K562 (cell line): ENCODE measurements around the gene TIAM1. TPM values are rescaled to one million over a fixed set of nuclear protein-coding genes. Genes with fewer than 3 reads are reported as not detected.

Experiments
- ATF7 ChIP-seq: fragments of 450-650 bp; IDR thresholded peaks from 2 replicates; pipeline ENCODE4 v1.7.1; 2014; ENCODE audit warnings: mild to moderate bottlenecking, moderate library complexity
- ERF ChIP-seq: fragments of 450-650 bp; formaldehyde crosslinking; IDR thresholded peaks from 2 replicates; pipeline ENCODE4 v1.4.0; 2020; ENCODE audit warnings: mild to moderate bottlenecking, mixed read lengths
- HDAC3 ChIP-seq: fragments of 450-650 bp; IDR thresholded peaks from 2 replicates; pipeline ENCODE4 v1.6.1; 2018; ENCODE audit warnings: borderline replicate concordance, mild to moderate bottlenecking, moderate library complexity; ENCODE audit not compliant: partially characterized antibody
- MECOM ChIP-seq: fragments of 250-450 bp; sonication (Bioruptor Pico); IDR thresholded peaks from 2 replicates; pipeline ENCODE4 v1.8.0; 2022; ENCODE audit warnings: inconsistent platforms
- MIER1 ChIP-seq: fragments of 450-650 bp; IDR thresholded peaks from 2 replicates; pipeline ENCODE4 v1.6.1; 2016; ENCODE audit warnings: antibody characterized with exemption, mild to moderate bottlenecking, low read depth
- NR2C1 ChIP-seq, 2 experiments: fragments of 450-650 bp; IDR thresholded peaks; 2 replicates each; pipeline ENCODE4 v1.6.1; 2017; ENCODE audit warnings: mild to moderate bottlenecking in 2 of 2, antibody characterized with exemption in 1 of 2, inconsistent platforms in 1 of 2, missing compliant biosample characterization in 1 of 2, missing genetic modification characterization in 1 of 2
- POLR2AphosphoS5 ChIP-seq: IDR thresholded peaks from 2 replicates; pipeline ENCODE4 v1.6.1; 2011; ENCODE audit warnings: mild to moderate bottlenecking, low read depth, low read length, moderate library complexity; ENCODE audit not compliant: control insufficient read depth, insufficient read depth
- REST ChIP-seq, 2 experiments: fragments of 450-650 bp; formaldehyde crosslinking in 1 of 2; IDR thresholded peaks; 2 replicates each; pipeline versions ENCODE4 v1.4.0 to v1.6.1; 2014 to 2020; ENCODE audit warnings: mild to moderate bottlenecking in 2 of 2, borderline replicate concordance in 1 of 2, low read depth in 1 of 2
- SMC3 ChIP-seq: conservative IDR thresholded peaks from 2 replicates; pipeline ENCODE4 v1.6.1; 2011; ENCODE audit warnings: low read depth, low read length, improper control_type of control experiment; ENCODE audit not compliant: insufficient read depth
- TBL1XR1 ChIP-seq, 2 experiments: IDR thresholded peaks; 2 replicates each; pipeline ENCODE4 v1.6.1; 2012; ENCODE audit warnings: improper control_type of control experiment in 2 of 2, low read length in 2 of 2, mild to moderate bottlenecking in 1 of 2
- TEAD4 ChIP-seq, 2 experiments: sonication (generic) in 1 of 2; formaldehyde crosslinking in 1 of 2; IDR thresholded peaks; 2 replicates each; pipeline versions ENCODE4 v1.6.1 to v1.8.0; 2012 to 2022; ENCODE audit warnings: borderline replicate concordance in 1 of 2, inconsistent platforms in 1 of 2, low read length in 1 of 2, mild to moderate bottlenecking in 1 of 2, missing genetic modification reagents in 1 of 2
- TFAP4 ChIP-seq: sonication (generic); formaldehyde crosslinking; IDR thresholded peaks from 2 replicates; pipeline ENCODE4 v1.8.0; 2022; ENCODE audit warnings: missing genetic modification reagents, mild to moderate bottlenecking, moderate library complexity, borderline replicate concordance
- WHSC1 ChIP-seq: IDR thresholded peaks from one replicate; pipeline ENCODE4 v1.6.1; 2012; ENCODE audit warnings: low read length, control low read depth, inconsistent platforms
- ZKSCAN1 ChIP-seq: fragments of 150-350 bp; IDR thresholded peaks from 2 replicates; pipeline ENCODE4 v1.6.1; 2016; ENCODE audit warnings: low read depth, low read length
- ZNF224 ChIP-seq: sonication (generic); formaldehyde crosslinking; IDR thresholded peaks from 2 replicates; pipeline ENCODE4 v1.8.0; 2022; ENCODE audit warnings: mild to moderate bottlenecking, missing genetic modification reagents
- polyA plus RNA-seq, 8 experiments: library from polyadenylated mRNA; depleted of rRNA in 4 of 8; stranded (reverse) in 5 of 8; unstranded in 3 of 8; fragments of >200 nt; fragmentation: Nextera tagmentation in 2 of 8; fragmentation: Illumina TruSeq in 1 of 8; extraction: Ambion mirVana in 2 of 8; extraction: Trizol in 1 of 8; gene quantifications; 2 replicates each; pipeline versions ENCODE4 v1.2.1 to v1.2.3, GENCODE V29; 2011 to 2014; ENCODE audit warnings: inconsistent platforms in 1 of 8, missing spikeins in 1 of 8
- total RNA-seq, 7 experiments: library from RNA; depleted of rRNA in 6 of 7; stranded (reverse); fragments of >200 nt in 6 of 7; fragmentation: Illumina TruSeq in 2 of 7; extraction: Trizol in 2 of 7; gene quantifications; 2 replicates each; pipeline versions ENCODE4 v1.2.1 to v1.2.3, GENCODE V29; 2011 to 2021; ENCODE audit warnings: low replicate concordance in 1 of 7
- TF ChIP-seq, protein P1 (sequence below), 2 experiments: fragments of 450-650 bp in 1 of 2; sonication (generic) in 1 of 2; formaldehyde crosslinking in 1 of 2; IDR thresholded peaks in 1 of 2; conservative IDR thresholded peaks in 1 of 2; 2 replicates each; pipeline versions ENCODE4 v1.6.1 to v1.8.1; 2016 to 2023; ENCODE audit warnings: mild to moderate bottlenecking in 2 of 2, moderate library complexity in 2 of 2, inconsistent platforms in 1 of 2, missing genetic modification reagents in 1 of 2

TIAM1 gene
- total and polyA plus RNA-seq, 9 of the 15 experiments (the other 6 are each of a cell fraction or from before 2014, with no cell fraction given): 0.11 TPM; not detected in 8

DNA sequence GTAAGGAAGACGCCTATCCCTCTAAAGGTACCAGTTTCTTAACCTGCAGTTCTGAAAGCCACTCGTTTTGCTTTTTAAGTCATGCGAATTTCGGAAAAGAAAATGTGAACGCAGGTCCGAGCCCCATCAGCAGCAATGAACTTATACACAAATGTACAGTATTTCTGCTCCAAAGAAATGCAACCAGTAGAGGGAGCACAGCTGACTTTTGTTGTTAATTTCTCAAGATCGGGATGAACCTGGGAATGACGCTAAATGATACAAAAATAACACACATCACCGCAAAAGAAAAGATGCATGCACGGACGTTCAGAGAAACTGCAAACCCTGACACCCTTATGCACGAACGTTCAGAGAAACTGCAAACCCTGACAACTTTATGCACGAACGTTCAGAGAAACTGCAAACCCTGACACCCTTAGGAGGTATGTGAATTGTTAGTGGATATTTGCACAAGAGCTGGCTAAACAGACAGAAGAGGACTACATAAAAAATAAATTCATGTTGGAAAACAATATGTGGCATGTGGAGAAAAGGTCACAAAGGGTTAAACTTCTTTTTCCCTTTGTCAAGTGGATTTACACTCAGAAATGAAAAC is 3.5 kb upstream of the TIAM1 start (continued):
- TF ChIP-seq REST (IDR thresholded peaks at IDR 0.05; ENCODE audit: borderline replicate concordance): peak; percentile 9; the same call in 1 of the 2 replicates
- TF ChIP-seq REST (CRISPR knock-in tag; IDR thresholded peaks at IDR 0.05; ENCODE audit: low read depth): no peak
- TF ChIP-seq, protein P1, sequence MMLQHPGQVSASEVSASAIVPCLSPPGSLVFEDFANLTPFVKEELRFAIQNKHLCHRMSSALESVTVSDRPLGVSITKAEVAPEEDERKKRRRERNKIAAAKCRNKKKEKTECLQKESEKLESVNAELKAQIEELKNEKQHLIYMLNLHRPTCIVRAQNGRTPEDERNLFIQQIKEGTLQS (IDR thresholded peaks at IDR 0.05): no peak
- TF ChIP-seq, protein P1 (CRISPR knock-in tag; conservative IDR thresholded peaks at IDR 0.05): no peak
- 0 out of 2 replicates have a peak, but pooled peaks have one; percentile 23 for TF ChIP-seq SMC3
- no peak for TF ChIP-seq ZKSCAN1
- no peak for TF ChIP-seq TBL1XR1 (IDR thresholded peaks at IDR 0.05; ENCODE audit: low read length in 2 of 2)
- TF ChIP-seq TFAP4: no peak
- no peak for TF ChIP-seq ZNF224
- TF ChIP-seq MECOM (CRISPR knock-in tag): no peak
- no peak for TF ChIP-seq WHSC1
- TF ChIP-seq HDAC3: no peak
- no peak for TF ChIP-seq NR2C1 (IDR thresholded peaks at IDR 0.05)
- no peak for TF ChIP-seq NR2C1 (tag; IDR thresholded peaks at IDR 0.05)
- no peak for TF ChIP-seq ATF7
- no peak for TF ChIP-seq TEAD4 (IDR thresholded peaks at IDR 0.05; ENCODE audit: low read length)
- no peak for TF ChIP-seq TEAD4 (CRISPR knock-in tag; IDR thresholded peaks at IDR 0.05; ENCODE audit: borderline replicate concordance)
- TF ChIP-seq ERF (CRISPR knock-in tag): no peak
- TF ChIP-seq MIER1: no peak
- TF ChIP-seq POLR2AphosphoS5: no peak
